Measurements from ENCODE around the gene OAS1.

GRCh38 chr12:112927475-112927874 is 20.7 kb downstream of the OAS1 start:
- TF ChIP-seq CTCF (IDR thresholded peaks at IDR 0.05) (no peak), POLR2A (IDR thresholded peaks at IDR 0.05) (no peak)

All from esophagus squamous epithelium (tissue), 4 donors.